HG02852 (cell line): ENCODE data around the gene USP54.

Experiments
- ATAC-seq: cut with Tn5 transposase; IDR thresholded peaks from one replicate; pipeline ENCODE4 v1.9.1; 2021; ENCODE audit warnings: mild to moderate bottlenecking, moderate library complexity; ENCODE audit not compliant: unreplicated experiment

USP54 gene

DNA sequence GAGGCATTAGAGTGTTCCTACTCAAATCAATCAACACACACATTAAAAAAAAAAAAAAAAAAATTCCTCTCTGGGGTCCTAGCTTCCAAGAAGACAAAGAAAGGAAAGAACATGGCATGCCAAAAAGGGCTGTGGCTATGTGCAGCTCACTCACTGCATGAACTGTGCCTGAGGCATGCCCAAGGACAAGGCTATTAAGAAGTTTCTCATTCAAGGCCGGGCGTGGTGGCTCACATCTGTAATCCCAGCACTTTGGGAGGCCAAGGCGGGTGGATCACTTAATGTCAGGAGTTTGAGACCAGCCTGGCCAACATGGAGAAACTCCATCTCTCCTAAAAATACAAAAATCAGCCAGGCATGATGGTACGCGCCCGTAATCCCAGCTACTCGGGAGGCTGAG lies 53.4 kb downstream of the USP54 start:
- no peak for ATAC-seq

- ATAC-seq = no peak
These were observed 53.9 kb downstream of the USP54 start for GRCh38 chr10:73537288-73537687.

- no peak for ATAC-seq
These were observed 56.3 kb downstream of the USP54 start for GRCh38 chr10:73534857-73535256.

DNA sequence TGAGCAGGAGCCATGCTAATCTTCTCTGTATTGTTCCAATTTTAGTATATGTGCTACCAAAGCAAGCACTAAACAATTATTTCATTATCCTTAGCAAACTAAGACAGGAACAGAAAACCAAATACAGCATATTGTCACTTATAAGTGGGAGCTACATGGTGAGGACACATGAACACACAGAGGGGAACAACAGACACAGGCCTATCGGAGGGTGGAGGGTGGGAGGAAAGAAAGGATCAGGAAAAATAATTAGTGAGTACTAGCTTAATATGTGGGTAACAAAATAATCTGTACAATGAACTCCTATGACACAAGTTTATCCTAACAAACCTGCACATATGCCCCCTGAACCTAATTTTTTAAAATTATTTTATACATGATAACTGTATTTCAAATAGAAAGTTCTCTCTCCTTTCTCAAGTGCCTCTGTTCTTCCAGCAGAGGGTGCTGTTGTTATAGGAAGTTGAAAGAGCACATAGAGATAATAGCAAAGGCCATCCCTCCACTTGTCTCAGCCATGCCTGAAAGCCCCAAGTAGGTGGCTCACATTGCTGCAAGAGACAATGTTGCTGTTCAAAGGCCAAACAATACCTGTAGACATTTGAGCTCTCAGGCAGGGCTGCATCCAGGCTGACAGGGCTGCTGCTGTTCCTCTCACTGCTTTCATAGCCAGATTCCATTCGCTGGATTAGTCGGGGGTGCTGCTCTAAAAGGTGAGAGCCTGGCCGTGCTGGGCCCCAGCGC lies 61.9 kb downstream of the USP54 start:
- ATAC-seq = no peak

GRCh38 chr10:73522263-73522662 lies 68.9 kb downstream of the USP54 start:
- ATAC-seq = no peak

- ATAC-seq = no peak
These were observed 71.8 kb downstream of the USP54 start for GRCh38 chr10:73519336-73519735.

DNA sequence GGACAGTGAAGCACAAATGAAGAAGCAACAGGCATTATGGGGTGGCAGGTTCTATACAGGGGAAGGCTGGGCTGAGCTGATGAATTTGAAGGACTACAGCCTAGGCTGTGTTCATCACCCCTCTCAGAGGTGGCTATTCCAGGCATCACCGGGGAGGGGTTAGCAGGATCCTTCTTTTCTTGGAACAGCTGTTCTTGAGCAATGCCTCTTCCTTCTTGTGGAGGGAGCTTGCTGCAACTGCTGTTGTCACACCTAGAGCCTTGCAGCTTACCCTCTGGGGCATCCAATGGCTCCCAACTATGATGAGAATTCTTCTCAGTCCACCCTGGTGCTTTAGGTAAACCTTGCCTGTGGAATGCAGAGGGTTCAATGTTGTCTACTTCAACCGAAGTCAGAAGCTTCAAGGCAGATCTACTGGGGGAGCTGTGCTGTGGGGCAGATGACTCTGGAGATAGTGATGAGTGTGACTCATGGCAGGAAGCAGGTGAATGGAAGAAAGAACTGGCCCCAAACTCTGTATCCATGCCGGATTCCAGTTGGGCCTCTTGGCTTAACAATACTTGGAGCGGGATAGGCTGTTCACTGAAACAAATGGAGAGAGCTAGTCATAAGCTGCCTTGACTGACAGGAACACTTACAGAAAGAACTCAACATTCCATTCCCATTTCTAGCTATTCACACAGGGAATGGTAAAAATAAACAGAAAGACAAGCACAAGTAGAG lies 73.8 kb downstream of the USP54 start:
- ATAC-seq = no peak

GRCh38 chr10:73512207-73512743 lies 78.9 kb downstream of the USP54 start:
- ATAC-seq = no peak

GRCh38 chr10:73509695-73510094 lies 81.4 kb downstream of the USP54 start:
- no peak for ATAC-seq

DNA sequence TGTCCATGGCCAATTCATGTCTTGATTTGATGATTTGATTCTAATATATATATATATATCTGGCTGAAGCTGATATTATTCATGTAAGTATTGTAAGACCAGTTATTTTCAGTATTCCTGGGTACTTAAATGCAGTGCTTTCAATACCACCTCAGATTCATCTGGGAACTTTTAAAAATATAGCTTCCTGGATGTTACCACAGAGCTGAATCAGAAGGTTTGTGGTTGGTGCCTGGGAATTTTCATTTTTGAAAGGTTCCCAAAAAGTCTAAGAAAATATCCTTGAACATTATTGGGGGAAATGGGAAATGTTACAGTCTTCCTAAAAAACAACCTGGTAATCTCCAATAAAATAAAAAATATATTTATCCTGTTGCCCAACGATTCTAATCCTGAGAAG lies 84.7 kb downstream of the USP54 start:
- ATAC-seq = no peak

GRCh38 chr10:73506074-73506473 lies 85.1 kb downstream of the USP54 start:
- no peak for ATAC-seq

GRCh38 chr10:73503037-73503436 lies 88.1 kb downstream of the USP54 start:
- ATAC-seq = no peak

GRCh38 chr10:73501651-73502050 lies 89.5 kb downstream of the USP54 start:
- no peak for ATAC-seq

- no peak for ATAC-seq
These were observed 93.5 kb downstream of the USP54 start for GRCh38 chr10:73497623-73498022.

DNA sequence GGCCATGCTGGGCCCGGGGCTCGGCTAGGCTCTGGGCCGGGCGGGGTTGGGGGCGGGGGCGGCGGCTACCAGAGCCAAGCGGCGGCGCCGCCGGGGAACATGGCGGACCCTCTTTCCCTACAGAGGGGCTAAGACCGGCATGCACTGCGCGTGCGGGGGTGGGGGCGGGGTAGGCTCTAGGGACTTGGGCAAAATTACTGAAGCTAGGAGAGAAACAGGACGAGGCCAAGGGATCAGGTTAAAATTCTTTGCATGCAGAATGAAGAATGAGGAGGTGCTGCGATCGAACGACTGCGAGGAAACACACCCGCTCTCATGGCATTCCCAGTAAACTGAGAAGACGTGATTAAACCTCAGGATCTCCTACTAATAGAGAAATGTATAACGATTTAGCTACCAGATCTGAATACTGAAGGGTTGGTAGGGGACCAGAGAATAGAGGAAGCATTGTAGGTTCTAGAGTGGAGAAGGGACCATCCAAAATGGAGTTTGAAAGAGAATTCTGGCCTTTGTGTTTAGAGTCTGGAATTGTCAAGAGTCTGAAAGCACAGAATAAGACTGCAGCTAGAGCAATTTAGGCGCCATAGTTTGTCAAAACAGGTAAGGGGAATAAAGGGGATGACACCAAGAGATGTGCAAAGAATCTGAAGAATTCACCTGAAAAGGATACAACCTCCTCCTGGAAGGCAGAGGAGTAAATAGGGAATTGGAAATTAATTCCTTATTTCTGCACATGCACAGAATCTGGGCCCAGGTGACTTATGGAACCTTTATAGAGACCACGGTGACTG lies 95.1 kb downstream of the USP54 start, which contains the start of gene PPP3CB:
Gene PPP3CB, minus strand, starts transcription at position 141 of the 791 bp plus-strand sequence. Its CDS starts 135 bp downstream, at position 6.
- peak; percentile 74 for ATAC-seq

GRCh38 chr10:73495226-73495883 lies 95.8 kb downstream of the USP54 start:
- peak; percentile 89 for ATAC-seq

GRCh38 chr10:73494877-73495225 lies 96.3 kb downstream of the USP54 start:
- ATAC-seq = no peak

- no peak for ATAC-seq
These were observed 96.9 kb downstream of the USP54 start for GRCh38 chr10:73494213-73494612.

DNA sequence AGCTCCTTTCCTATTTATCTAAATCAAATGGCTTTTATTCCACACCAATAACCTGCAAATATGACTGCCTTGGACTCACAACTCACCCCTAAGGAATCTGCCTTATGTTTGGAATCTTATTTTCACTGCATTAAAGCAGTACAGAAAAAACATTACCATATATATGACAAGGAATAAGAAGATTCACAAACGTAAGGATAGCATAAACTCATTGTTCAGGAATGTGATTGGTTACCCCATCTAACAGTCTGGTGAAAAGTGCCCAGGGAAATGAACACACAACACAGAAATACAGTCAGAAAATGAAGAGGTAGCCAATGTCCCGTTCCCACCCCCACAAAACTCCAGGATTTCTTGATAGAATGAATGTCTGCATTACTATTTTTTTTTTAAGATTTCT lies 97.4 kb downstream of the USP54 start:
- ATAC-seq = no peak

GRCh38 chr10:73486601-73487000 lies 104.5 kb downstream of the USP54 start:
- no peak for ATAC-seq

- ATAC-seq = no peak
These were observed 105.8 kb downstream of the USP54 start for GRCh38 chr10:73485320-73485719.
